ENCODE measurements around the gene SFXN2. TPM values are rescaled to one million over a fixed set of nuclear protein-coding genes. Genes with fewer than 3 reads are reported as not detected.

The SFXN2 gene
- total RNA-seq, 1 experiment from 2014 or later: 5.4 TPM

DNA sequence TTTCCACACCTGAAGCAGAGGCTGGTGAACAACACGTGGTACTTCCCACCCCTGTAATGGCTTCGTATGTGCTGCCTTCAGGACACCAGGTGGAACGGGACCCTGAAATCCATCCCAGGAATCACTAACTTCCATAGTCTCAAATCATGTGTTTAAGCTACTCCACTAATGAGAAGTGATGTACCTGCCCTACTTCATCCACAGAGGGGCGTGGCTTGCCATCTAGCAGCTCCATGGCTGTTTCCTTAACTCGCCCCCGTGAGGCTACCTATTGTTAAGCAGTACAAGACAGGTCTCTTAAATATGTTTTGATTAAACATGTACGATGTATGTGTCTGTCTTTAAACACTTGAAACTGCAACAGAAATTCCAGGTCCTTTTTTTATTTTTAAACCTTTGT is 32.0 kb upstream of the SFXN2 start:
- Histone ChIP-seq H3K27ac (no peak overlapping the region), H2AFZ (no peak overlapping the region), H3K4me1 (replicated peaks; ENCODE audit: insufficient read depth) (no peaks in the 10 kb centered on the region), H3K9me2 (ENCODE audit: insufficient read depth) (no peaks in the 10 kb centered on the region), H4K20me1 (ENCODE audit: insufficient read depth) (no peaks in the 10 kb centered on the region), H3K4me2 (no peak overlapping the region), H3K9me3 (ENCODE audit: insufficient read depth, low read depth) (no peaks in the 10 kb centered on the region), H3K27me3 (ENCODE audit: insufficient read depth, low read depth) (no peaks in the 10 kb centered on the region), H3F3A (ENCODE audit: insufficient read depth, low read depth) (no peaks in the 10 kb centered on the region), H3K4me3 (no peak overlapping the region), H3K36me3 (ENCODE audit: low read depth) (no peaks in the 10 kb centered on the region), H3K79me2 (ENCODE audit: low read depth) (no peaks in the 10 kb centered on the region)
- POLR2A ChIA-PET (ENCODE audit: unreplicated experiment): no interaction called here
- BruUV-seq (replicated peaks): no TSS peak
- TF ChIP-seq EZH2 (IDR thresholded peaks at IDR 0.05; ENCODE audit: low read depth): no peak
- TF ChIP-seq, protein P1, sequence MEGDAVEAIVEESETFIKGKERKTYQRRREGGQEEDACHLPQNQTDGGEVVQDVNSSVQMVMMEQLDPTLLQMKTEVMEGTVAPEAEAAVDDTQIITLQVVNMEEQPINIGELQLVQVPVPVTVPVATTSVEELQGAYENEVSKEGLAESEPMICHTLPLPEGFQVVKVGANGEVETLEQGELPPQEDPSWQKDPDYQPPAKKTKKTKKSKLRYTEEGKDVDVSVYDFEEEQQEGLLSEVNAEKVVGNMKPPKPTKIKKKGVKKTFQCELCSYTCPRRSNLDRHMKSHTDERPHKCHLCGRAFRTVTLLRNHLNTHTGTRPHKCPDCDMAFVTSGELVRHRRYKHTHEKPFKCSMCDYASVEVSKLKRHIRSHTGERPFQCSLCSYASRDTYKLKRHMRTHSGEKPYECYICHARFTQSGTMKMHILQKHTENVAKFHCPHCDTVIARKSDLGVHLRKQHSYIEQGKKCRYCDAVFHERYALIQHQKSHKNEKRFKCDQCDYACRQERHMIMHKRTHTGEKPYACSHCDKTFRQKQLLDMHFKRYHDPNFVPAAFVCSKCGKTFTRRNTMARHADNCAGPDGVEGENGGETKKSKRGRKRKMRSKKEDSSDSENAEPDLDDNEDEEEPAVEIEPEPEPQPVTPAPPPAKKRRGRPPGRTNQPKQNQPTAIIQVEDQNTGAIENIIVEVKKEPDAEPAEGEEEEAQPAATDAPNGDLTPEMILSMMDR (conservative IDR thresholded peaks at IDR 0.05): no peak
- CTCF ChIA-PET: no interaction called here
- intact Hi-C loops (cut with micrococcal nuclease; ENCODE audit: unreplicated experiment): no loop called here
- DNase-seq: no peak

DNA sequence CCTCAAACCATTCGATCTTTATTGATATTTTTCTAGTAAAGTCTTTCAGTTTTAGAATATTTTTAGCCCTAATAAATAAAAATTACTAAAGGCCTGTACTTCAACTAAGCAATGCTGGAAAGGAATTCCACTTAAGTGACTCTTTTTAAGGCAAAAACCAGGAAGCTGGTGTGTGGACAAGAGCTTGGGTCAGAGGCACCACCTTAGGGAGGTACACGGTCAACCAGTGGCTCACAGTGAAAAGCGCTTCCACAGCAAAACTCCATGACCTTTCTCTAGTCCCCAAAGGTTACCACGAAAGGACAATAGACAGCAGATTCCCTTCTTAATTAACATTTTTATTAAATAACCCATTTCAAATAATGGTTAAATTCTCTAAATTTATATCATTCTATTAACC is 31.5 kb upstream of the SFXN2 start:
- Histone ChIP-seq H4K20me1 (ENCODE audit: insufficient read depth) (no peaks in the 10 kb centered on the region), H3K27me3 (ENCODE audit: insufficient read depth, low read depth) (no peaks in the 10 kb centered on the region), H2AFZ (no peak overlapping the region), H3K4me3 (no peak overlapping the region), H3K79me2 (ENCODE audit: low read depth) (no peaks in the 10 kb centered on the region), H3K27ac (no peak overlapping the region), H3K4me2 (no peak overlapping the region), H3K36me3 (ENCODE audit: low read depth) (no peaks in the 10 kb centered on the region), H3F3A (ENCODE audit: insufficient read depth, low read depth) (no peaks in the 10 kb centered on the region), H3K9me2 (ENCODE audit: insufficient read depth) (no peaks in the 10 kb centered on the region), H3K9me3 (ENCODE audit: insufficient read depth, low read depth) (no peaks in the 10 kb centered on the region), H3K4me1 (replicated peaks; ENCODE audit: insufficient read depth) (no peaks in the 10 kb centered on the region)
- no peak for TF ChIP-seq EZH2 (IDR thresholded peaks at IDR 0.05; ENCODE audit: low read depth)
- TF ChIP-seq, protein P1 (conservative IDR thresholded peaks at IDR 0.05): no peak
- ChIA-PET CTCF (no interaction called here), POLR2A (ENCODE audit: unreplicated experiment) (no interaction called here)
- intact Hi-C loops (cut with micrococcal nuclease; ENCODE audit: unreplicated experiment): no loop called here
- no TSS peak for BruUV-seq (replicated peaks)
- no peak for DNase-seq

DNA sequence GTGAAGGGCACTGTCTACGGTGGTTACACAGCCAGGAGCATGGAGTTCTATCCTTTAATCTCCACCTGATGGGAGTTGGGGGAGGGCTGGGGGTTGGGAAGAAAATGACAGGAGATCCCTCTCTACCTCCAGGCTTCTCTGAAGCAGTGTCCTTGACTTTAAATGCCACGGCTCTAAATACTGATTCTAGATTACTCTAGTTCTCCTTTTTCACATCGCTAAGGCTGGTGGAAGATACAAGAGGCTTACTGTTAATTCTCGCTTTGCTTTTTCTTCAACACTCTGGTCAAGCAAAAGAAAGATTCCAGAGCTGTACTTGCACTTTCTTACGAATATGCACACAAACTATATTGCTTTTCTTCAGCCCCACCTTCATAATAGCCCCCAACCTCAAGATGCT is 30.7 kb upstream of the SFXN2 start:
- H3K4me1 ChIP-seq (replicated peaks; ENCODE audit: insufficient read depth): no peaks in the 10 kb centered on the region
- H4K20me1 ChIP-seq (ENCODE audit: insufficient read depth): no peaks in the 10 kb centered on the region
- ChIA-PET CTCF (no interaction called here), POLR2A (ENCODE audit: unreplicated experiment) (no interaction called here)
- no peaks in the 10 kb centered on the region for H3K9me2 ChIP-seq (ENCODE audit: insufficient read depth)
- H2AFZ ChIP-seq: no peak overlapping the region
- no peak overlapping the region for H3K4me2 ChIP-seq
- H3K79me2 ChIP-seq (ENCODE audit: low read depth): no peaks in the 10 kb centered on the region
- BruUV-seq (replicated peaks): no TSS peak
- H3F3A ChIP-seq (ENCODE audit: insufficient read depth, low read depth): no peaks in the 10 kb centered on the region
- no peaks in the 10 kb centered on the region for H3K36me3 ChIP-seq (ENCODE audit: low read depth)
- H3K9me3 ChIP-seq (ENCODE audit: insufficient read depth, low read depth): no peaks in the 10 kb centered on the region
- no peak for DNase-seq
- intact Hi-C loops (cut with micrococcal nuclease; ENCODE audit: unreplicated experiment): no loop called here
- no peak overlapping the region for H3K27ac ChIP-seq
- H3K27me3 ChIP-seq (ENCODE audit: insufficient read depth, low read depth): no peaks in the 10 kb centered on the region
- no peak overlapping the region for H3K4me3 ChIP-seq
- no peak for TF ChIP-seq EZH2 (IDR thresholded peaks at IDR 0.05; ENCODE audit: low read depth)
- TF ChIP-seq, protein P1 (conservative IDR thresholded peaks at IDR 0.05): no peak

Data from PC-9 (cell line).